Vagina (tissue), 2 donors: ENCODE data around the gene CRTC3.

Experiments
- POLR2AphosphoS5 ChIP-seq, 2 donors: sonication (generic); formaldehyde crosslinking; IDR thresholded peaks; one replicate each; pipeline ENCODE4 v1.9.0; 2017; ENCODE audit warnings: antibody characterized with exemption in 2 of 2, mild to moderate bottlenecking in 2 of 2, low read depth in 1 of 2; ENCODE audit not compliant: insufficient read depth in 1 of 2
- TF ChIP-seq, protein P1 (sequence below), 3 experiments: fragments of 450-650 bp in 2 of 3; fragments of 200-600 bp in 1 of 3; sonication (generic) in 1 of 3; IDR thresholded peaks; one replicate each; pipeline ENCODE4 v1.5.1; 2017 to 2019; ENCODE audit warnings: antibody characterized with exemption in 3 of 3, mild to moderate bottlenecking in 2 of 3, moderate library complexity in 2 of 3

GRCh38 chr15:90619939-90620338 lies 90.2 kb downstream of the CRTC3 start:
- TF ChIP-seq, protein P1, sequence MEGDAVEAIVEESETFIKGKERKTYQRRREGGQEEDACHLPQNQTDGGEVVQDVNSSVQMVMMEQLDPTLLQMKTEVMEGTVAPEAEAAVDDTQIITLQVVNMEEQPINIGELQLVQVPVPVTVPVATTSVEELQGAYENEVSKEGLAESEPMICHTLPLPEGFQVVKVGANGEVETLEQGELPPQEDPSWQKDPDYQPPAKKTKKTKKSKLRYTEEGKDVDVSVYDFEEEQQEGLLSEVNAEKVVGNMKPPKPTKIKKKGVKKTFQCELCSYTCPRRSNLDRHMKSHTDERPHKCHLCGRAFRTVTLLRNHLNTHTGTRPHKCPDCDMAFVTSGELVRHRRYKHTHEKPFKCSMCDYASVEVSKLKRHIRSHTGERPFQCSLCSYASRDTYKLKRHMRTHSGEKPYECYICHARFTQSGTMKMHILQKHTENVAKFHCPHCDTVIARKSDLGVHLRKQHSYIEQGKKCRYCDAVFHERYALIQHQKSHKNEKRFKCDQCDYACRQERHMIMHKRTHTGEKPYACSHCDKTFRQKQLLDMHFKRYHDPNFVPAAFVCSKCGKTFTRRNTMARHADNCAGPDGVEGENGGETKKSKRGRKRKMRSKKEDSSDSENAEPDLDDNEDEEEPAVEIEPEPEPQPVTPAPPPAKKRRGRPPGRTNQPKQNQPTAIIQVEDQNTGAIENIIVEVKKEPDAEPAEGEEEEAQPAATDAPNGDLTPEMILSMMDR (IDR thresholded peaks at IDR 0.05), result no peak
- TF ChIP-seq POLR2AphosphoS5 (IDR thresholded peaks at IDR 0.05; ENCODE audit: insufficient read depth in 1 of 2, low read depth in 1 of 2), result no peak
